GM21381 (cell line): ENCODE data around the gene BMP6.

ENCODE experiments used
- ATAC-seq: cut with Tn5 transposase; IDR thresholded peaks from one replicate; pipeline ENCODE4 v1.9.1; 2021; ENCODE audit warnings: mild to moderate bottlenecking, moderate library complexity; ENCODE audit not compliant: unreplicated experiment

BMP6 gene

DNA sequence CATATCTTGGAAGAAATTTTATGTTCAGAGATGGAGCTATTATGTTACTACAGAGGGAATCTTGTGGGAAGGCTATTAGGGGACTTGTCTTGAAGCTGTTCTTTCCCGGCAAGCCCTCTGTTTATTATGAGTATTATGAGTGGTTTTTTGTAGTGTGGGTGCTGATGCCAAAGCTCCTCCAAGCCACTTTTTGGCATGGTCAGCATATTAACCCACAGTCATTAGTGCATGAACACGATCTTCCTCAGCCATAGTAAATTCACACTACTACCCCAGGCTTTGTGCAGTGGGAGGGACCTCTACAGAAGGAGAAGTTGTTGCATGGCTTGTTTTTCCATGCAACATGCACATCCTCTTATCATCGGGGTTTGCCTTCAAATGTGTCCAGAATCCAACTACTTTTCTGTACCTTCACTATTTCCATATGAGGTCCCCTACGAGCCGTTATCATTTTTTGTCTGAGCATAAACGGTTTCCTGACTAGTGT, 6.5 kb upstream of the BMP6 start:
- no peak for ATAC-seq

DNA sequence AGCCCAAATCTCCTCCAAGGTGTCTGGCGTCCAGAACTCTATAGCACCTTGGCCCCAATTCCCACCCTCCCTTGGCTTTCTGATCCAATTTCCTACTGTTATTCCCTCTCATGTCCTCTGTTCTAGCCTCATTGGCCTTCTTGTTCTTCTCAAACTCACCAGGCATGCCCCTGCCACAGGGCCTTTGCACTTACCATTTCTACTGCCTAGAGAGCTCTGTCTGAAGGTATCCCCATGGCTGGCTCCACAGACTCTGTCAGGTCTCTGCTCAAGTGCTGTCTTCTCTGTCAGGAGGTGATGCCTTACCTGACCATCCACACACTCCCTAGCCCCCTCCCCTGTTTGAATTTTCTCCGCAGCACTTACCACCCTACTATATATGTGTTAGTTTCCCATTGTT, 5.6 kb upstream of the BMP6 start:
- ATAC-seq: no peak

DNA sequence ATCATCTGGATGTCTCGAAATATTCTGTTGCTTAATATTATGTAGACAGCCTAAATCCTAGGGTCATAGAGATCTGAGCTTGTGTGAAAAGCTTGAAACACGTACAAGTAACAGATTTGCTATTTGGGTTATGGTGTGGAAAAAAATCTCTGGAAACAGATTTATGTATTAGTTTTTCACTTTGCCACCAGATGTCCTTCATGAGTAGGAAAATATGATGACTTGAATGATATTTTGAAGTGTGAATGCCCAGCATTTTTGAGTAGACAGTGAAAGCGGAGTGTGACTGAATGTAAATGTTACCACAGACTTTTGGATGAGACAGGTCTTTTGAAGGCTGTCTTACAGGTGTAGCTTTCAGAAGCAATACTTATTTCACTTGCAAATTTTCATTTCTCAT, 4.2 kb upstream of the BMP6 start:
- ATAC-seq: no peak

DNA sequence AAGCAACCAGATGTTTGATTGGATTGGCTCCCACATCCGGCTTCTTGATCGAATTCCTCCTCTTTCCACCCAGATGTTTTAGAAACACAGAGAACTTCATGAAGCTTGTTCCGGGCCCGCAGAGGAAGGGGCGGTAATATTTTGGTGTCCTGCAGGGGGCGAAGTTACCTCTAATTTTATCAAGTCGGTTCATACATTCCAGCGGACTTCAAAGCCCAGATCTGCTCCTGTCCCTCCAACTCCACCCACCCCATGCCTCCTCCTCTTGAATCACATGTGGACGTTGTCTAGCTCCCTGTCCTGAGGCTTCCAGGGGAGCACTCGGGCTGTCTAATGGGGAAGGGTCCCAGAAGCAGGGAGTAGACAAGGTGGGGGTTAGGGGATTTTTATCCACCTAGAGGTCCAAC, 2.9 kb upstream of the BMP6 start:
- no peak for ATAC-seq

DNA sequence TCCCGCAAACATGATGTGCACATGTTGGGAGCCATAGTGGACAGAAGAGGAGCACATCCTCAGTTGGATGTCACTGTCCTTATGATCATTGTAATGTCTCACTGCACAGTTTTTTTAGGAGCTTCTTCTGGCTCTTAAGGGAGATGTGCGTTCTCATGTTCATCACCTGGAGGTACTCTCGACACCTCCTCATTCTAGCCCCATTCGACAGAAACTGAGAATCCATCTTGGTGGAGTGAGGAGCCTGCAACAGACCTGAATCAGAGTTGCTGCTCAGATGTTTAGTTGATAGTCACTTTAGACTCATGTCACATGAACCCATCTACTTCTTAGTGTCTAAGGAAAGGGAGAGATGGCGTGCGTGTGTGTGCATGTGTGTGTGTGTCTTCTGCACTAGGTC, 2.3 kb upstream of the BMP6 start:
- no peak for ATAC-seq

DNA sequence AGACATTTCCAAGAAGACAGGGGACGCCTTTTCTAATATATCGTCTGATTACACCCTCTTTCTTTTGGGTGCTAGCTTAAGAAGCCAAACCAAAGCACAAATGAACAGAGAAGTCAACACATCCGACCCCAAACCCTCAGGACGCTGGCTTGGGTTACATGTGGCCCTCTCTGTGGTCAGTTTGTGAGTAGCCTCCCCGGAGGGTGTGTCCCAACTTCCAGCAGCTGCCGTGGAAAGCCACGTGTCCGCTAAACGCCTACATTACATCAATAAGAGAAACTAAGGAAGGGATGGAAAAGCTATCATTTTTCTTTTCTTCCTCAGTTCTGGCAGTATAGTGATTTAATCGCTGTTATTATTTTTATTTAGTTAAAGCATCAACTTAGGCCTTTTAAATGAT, 487 bp upstream of the BMP6 start:
- no peak for ATAC-seq

DNA sequence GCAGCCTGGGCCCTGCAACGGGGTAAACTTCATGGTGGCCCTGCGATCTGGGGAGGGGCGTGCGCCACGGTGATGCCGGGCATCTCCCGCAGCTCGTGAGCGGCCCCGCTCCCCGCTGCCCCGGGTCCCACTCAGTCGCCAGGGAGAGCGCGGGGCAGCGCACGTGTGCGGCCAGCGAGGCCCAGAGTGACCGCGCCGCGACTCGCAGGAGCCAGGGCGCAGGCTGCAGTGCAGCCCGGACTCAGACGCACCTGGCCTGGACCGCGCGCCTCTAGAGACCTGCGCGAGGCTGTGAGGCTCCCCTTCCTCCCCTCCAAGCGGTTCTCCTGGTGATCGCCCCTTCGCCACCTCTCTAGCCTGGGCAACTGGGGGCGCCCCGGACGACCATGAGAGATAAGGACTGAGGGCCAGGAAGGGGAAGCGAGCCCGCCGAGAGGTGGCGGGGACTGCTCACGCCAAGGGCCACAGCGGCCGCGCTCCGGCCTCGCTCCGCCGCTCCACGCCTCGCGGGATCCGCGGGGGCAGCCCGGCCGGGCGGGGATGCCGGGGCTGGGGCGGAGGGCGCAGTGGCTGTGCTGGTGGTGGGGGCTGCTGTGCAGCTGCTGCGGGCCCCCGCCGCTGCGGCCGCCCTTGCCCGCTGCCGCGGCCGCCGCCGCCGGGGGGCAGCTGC, 652 bp downstream of the BMP6 start:
- ATAC-seq: peak; percentile 28

DNA sequence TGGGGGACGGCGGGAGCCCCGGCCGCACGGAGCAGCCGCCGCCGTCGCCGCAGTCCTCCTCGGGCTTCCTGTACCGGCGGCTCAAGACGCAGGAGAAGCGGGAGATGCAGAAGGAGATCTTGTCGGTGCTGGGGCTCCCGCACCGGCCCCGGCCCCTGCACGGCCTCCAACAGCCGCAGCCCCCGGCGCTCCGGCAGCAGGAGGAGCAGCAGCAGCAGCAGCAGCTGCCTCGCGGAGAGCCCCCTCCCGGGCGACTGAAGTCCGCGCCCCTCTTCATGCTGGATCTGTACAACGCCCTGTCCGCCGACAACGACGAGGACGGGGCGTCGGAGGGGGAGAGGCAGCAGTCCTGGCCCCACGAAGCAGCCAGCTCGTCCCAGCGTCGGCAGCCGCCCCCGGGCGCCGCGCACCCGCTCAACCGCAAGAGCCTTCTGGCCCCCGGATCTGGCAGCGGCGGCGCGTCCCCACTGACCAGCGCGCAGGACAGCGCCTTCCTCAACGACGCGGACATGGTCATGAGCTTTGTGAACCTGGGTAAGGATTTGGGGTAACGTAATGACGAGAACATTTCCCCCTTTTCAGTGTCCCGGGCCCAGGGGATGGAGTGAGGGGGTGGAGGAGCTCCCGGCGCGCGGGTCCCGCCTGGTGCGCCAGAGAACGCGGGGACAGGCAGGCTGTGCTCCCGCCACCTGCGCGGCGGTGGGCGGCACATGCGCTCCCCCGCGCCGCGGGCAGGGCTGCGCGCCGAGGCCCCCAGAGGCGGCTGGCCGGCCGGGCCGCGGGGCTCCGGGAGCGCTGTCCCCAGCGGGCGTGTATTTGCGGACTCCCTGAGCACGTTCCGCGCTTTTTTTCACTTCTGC, 1.4 kb downstream of the BMP6 start:
- no peak for ATAC-seq

DNA sequence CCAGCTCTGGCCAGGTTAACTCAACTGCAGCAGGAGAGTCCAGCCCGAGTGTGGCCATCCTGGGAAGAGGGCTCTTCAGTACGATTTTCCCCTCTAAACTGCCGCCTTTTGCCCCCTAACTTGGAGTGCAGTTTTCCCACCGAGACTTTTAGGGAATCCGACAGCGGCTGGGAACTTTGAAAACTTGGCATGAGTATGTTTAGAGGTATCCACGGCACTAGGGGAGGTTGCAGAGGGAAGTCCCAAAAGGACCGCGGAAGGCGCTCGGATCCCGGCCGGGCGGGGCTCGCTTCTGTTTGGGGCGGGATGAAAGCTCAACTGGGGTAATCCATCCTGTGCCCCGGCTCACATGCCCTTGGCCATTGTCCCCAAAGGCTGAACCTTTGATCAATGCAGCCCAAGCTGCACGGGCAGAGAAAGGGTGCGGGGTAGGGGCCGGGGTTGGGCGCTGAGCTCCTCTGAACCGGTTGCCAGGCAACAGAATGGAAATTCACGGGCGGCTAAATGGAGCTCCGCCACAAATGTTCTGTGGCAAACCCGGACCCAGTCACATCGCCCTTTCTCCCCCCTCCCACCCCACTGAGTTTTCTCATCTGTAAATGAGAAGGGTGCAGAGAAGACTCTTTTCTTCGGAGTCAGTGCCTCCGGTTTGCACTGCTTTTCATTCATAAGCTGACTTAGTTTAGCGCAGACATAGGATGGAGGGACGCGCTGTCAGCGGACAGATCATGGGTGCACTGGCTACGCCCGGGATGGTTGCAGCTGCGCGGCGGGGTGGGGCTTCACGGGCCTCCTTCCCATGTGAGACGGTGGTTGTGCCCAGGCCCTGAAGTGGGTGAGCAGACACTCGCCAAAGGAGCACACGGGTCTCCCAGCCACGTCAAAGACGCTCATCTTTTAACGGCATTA, 2.3 kb downstream of the BMP6 start:
- ATAC-seq: no peak

DNA sequence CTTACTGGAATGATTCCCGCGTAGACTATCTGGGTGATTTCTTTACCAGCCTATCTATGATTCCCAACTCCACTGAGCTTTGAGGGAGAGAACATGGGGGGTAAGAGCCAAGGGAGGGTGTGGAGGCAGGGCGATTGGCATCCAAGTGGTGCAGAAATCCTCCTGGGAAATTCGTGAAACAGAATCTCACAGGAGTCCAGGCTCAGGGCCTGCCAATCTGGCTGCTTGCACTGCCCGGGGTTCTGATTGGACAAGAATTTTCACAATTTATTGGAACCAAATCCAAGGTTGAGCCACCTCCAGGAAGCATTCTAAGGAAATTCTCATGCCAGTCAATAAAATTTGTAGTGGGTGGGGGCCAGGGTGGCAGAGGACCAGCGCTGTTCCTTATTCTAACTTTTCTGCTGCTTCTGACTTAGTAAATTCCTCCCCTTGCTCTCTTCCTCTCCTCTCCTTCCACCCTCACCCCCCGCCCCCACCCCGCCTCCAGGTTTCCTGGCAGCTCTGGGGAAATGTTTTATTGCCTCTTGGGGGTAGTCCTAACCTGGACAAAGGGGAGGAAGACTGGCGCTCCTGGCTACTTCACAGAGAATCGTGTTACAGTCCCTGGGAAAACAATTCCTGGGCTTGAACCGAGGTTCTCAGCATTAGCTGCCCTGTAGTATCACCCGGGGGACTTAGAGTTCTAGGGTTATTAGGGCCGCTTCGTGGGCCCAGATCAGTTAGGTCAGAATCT, 3.1 kb downstream of the BMP6 start:
- no peak for ATAC-seq

DNA sequence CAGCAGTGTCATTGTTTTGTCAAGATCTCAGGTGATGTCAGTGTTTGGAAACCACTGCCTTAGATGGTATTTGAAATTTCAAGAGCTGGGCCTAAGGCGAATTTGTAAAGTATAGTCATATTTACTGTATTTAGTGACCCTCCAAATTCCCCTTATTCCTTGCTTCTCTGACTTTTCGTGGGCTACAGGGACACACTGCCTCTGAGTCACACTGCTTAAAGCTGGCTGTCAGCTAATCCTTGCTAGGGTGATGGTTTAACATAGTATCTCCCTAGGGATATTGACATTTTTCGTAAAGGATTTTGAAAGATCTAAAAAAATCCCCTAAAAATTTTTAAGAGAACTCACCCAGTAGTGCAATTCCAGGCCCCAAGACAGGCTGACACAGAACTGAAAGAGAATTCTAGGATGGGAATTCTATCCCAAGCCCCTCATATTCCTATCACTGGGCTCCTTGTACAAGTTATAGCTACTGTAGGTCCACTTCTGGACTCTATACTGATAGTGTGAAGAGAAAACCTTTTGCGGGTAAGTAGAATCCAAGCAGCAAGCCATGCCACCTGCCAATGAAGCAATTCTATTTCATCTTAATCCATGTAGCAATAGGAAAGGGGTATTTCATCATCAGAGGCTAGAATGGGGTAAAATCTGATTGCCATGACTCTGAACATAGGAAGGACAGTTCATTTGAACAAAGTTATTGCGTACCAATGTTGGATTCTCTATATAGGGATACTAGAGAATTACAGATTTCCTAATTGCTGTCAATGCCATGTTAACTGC, 4.3 kb downstream of the BMP6 start:
- no peak for ATAC-seq

DNA sequence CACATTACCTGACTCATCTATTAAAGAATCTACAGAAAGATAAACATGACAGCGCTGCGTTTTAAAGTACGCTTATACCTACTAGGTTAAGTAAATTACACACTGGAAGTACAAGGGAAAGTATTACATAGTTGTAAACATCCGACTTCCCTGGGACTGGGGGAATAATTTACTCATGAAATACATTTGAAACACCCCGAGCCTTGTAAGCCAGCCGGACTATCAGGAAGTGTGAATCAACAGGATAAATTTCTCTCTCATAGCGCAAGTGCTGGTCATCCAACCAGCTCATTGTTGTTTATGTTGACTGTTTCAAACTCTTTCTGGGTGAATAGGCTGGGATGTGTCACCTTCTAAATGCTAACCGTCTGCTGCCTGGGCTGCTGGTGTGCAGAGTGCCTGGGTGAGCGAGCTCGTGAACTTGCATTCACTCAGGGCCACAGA, 4.9 kb downstream of the BMP6 start:
- ATAC-seq: no peak

DNA sequence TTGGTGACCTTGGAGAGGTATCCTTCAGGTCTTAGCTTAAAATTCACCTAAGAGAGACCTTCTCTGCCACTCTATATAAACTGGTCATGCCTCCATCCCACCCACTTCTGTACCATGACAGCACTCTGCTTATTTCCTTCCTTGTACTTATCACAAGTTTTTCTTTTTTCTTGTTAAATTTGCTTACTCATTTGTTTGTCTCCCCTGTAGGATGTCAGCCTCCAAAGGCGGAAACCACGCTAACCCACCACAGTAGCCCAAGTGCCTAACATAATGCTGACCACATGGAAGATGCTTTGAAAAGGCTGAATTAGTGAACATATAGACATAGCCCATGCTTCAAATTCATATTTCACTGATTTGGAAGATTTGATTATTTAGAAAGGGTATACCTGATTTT, 5.4 kb downstream of the BMP6 start:
- ATAC-seq: no peak

DNA sequence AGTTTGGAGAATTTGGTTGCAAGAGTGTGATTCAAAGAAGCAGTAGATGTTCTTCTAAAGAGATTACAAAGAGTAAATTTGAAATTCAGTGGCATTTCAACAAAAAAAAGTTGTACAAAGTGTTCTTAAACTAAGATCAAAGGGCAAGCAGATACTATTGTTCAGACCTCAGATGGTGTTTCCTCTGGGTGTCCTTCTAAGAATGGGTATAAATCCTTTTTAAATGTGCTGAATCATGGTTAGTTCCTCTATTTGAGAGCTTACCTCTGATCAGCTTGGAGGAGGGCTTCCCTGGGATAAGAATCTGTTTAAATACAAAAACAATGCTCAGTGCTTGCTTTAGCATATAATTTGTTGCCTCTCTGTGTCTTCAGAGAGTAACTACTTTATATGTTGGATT, 6.3 kb downstream of the BMP6 start:
- no peak for ATAC-seq

DNA sequence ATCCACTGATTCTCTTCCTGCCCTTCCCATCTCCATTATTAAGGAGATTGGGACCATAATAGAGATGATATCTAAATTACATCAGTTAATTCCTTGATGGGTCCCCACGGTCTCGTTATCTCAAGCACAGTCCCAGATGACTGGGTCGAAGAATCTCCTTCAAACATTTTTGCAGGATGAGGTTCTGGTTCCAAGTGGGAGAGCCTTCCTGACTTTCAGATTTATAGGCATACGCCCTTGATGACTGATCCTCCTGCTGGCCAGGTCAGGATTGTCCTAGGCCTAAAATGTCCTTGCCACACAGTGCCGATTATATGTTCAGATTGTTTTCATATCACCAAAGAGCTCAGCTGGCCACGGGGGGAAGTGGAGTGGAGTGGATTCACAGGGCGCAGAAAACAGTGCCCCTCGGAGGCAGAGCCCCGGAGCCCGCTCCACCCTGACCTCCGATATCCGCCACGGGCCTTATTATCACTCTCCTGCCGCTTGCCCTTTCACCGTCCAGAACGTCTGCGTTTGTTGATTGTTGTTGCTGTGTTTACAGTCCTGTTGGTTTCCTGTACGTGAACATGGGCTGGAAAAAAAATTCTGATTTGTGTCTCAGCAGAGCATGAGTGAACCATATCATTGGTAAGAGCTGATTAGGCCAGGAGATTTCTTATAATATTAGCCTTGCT, 8.9 kb downstream of the BMP6 start:
- no peak for ATAC-seq

DNA sequence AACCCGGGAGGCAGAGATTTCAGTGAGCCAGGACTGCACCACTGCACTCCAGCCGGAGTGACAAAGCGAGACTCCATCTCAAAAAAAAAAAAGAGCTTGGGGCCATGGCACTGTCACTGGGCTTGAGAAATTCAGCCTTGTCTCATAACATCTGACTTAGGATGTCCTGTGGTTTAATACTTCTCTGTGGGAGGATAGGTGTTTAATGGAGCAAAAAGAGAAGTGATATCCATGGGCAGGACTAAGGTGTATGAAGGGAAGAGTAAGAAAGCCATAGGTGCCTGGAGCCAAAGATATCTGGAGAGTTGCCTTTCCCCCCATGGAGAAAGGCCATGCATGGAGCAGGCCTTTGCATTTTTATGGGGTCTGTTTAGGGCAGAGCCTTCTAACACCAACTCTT, 11.2 kb downstream of the BMP6 start:
- ATAC-seq: no peak

DNA sequence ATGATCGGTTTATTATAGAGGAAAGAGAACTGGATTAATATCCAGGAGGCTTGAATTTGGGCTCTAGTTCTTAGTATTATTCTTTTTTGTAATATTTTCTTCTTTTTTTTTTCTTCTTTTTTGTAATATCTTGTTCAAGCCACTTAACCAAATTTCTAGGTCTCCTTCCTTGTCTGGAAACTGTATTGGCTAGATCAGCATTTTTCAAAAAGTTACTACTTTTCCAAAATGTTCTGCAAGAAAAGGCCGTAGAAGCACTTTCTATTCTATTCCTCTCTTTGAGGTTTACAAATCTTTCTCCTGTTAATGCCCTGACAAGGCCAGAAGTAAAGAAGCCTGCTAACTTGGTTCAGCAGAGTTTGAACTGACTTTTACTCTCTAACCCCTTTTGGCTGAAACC, 12.0 kb downstream of the BMP6 start:
- ATAC-seq: no peak

DNA sequence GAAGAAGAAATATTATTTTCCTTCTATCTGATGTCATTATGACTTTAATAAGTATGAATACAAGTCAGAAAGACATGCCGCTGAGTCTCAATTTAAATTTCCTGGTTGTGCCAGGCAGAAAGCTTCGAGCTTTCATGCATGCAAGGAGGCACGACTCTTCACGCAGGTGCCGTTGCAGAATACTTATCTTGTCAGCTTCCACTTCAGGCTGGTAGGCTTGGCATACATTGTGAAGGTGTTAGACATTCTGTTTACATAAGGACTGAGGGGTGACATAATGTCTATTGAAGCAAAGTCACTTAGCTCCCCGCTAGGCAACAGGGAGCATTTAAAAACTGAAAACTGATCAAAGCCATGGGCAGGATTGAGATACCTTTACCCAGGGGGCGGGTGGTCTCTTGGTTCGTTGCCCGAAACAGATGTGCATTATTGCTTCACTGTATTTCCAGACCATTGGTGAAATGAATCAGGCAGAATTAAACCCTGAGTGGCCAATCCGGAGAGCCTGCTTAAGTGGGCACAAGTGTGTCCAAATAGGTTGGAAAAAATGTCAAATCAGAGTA, 16.4 kb downstream of the BMP6 start:
- ATAC-seq: no peak

DNA sequence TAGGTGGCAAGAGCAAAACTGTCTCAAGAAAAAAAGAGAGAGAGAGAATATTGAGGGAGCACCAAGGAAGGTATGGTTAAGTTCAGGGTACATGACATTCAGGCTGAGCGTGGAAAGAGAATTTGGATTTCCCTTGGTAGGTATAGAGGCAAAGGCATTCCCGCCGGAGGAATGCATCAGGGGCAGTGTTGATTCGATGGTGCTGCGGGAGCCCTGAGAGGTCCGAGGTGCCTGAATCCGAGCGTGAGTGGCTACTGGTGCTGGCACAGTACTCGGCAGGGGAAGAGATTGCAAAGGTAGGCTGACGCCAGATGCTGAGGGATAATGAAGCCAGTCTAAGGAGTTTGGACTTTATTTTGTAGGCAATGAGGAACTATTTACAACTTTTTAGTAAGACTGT, 20.0 kb downstream of the BMP6 start:
- ATAC-seq: no peak
